Activated CD4-positive, CD25-positive, alpha-beta regulatory T cell (primary cell): ENCODE data around the gene PAFAH1B2.
"Not testable (repeated sequence)": the region's sequence is repeated elsewhere in the genome, so short reads cannot be mapped to it uniquely, and the experiment has no call there.

ENCODE experiments used
- DNase-seq, 4 experiments: peaks; one replicate each; lab custom pipeline; 2025; lab: John Stamatoyannopoulos, UW

Gene PAFAH1B2

DNA sequence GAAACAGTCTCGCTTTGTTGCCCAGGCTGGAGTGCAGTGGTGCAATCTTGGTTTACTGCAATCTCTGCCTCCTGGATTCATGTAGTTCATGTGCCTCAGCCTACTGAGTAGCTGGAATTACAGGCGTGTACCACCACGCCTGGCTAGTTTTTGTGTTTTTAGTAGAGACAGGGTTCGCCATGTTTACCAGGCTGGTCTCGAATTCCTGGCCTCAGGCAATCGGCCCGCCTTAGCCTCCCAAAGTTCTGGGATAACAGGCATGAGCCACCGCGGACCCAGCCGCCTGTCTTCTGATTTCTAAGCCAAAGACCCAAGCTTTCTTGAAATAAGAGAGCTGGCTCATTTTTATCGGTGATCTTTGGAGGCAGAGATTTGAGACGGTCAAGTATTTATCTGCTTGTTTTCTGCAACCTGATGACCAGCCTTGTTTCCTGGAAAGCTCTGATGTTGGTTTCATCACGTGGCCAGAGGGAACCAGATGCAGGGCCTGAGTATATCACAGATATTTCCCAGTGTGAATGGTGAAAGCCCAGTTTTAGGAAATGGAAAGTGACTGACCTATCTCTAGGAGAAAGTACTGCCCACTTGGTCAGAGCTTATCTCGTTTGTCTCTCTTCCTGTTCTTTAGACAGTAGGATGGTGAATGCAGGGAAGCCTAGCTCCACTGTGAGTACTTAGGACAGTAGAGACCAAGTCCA, 28.8 kb downstream of the PAFAH1B2 start:
- no peak for DNase-seq

DNA sequence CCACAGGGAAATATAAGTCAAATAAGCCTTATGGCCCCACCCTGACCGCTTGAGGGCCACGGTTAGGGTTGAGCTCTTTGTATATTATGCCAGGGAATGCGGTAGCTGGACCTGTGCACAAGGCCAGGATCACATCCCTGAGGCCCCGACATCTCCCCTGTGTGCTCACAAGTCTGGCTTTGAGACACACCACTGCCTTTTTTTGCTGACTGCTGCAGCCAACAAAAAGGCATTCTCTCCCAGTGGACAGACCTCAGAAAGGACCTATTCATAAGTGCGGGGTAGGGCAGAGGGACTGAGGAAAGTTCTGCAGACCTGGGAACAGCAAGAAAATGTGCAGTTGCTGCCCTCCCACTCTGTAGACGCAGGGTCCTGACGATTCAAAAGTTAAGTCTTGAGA, 31.0 kb downstream of the PAFAH1B2 start:
- DNase-seq = no peak

DNA sequence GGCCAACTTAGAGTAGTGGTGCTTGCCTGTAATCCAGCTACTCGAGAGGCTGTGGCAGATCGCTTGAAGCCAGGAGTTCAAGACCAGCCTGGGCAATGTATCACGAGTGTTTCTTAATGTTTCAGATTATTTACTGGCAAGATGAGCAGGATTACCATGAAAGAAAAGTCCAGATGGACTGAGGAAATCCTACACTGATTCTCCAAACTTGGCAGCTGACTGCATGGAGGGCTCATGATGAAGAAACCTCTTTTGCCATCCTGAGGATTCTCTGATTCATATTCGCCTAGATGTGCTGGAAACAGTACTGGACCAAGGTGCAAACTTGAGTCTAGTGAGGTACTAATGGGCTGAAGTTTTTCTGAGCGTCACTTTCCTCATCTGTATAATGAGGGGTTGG, 31.7 kb downstream of the PAFAH1B2 start:
- no peak for DNase-seq

DNA sequence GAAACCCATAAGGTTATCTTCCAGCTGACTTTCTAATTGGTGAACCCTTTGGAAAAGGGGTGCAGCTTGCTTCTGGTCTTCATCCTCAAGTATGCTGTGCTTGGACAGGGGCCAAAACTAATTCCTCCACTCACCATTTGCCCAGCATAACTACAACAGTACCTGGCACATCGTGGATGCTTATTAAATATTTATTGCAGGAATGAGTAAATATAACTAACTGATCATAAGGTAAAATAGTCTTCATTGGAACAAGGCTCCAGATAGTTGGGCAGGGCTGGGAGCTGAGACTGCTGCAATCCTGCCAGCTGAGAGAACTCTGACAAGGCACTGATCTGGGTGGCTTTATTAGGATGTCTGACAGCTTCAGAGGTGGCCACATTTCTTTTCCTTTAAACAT, 32.1 kb downstream of the PAFAH1B2 start:
- DNase-seq = no peak

DNA sequence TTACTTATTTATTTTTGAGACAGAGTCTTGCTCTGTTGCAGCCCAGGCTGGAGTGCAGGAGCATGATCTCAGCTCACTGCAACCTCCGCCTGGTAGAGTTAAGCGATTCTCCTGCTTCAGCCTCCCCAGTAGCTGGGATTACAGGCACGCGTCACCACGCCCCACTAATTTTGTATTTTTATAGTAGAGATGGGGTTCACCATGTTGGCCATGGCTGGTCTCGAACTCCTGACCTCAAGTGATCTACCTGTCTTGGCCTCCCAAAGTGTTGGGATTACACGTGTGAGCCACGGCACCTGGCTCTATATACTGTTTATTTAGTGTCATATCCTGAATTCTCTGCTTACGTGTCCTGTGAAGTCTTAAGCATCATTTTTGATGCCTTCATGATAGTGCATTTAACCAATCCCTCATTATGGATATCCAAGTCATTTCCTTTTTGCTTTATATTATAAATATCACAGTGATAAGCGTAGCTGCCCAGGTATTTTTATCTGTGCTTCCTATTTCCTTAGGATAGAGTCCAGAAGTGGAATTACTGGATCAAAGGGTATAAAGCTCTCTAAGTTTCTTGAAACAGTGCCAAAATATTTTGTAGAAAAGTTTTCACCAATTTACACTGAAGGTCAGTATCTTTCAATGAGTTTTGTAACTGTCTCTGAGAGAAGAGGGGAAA, 33.6 kb downstream of the PAFAH1B2 start:
- DNase-seq = no peak

DNA sequence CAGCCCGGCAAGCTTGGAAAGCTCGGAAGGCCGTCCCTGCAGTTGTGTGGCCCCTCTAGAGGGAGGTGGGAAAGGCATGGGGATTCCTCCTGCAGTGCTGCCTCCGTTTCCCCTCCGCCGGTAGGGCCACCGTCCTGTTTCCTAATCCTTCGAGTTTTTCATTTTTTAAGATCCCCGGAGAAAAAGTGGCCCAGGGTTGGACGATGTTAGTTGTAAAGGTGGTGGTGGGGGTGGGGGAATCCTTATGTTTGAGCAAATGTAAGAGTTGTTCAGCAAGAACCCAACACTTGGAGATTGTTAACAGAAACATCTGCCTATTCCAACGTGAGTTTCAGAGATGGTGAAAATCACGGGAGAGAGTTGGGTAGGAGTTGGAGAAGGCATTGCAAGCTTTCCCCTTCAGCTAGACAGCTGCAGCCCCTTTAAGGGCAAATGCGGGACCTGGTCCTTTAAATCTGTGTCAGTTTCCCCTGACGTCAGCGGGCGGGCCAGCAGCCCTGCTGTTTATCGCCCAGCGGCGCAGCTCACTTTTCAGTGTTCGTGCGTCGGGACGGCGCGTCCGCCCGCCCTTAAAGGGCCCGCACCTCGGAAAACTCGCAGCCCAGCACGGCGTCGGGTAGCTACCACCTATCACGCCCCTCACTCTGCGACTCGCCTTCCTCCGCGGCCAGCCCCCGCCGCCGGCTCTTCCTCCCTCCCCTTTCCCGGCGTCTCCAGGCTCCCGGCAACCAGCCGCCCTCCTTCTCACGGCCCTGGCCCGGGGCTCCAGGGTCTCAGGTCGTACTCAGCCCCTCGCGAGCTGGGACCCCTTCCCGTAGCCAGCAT, 34.3 kb downstream of the PAFAH1B2 start, which contains the start of gene SIDT2:
TSS of gene SIDT2 (plus strand) at position 534 of the 825 bp plus-strand sequence. CDS start 521 bp downstream, outside the sequence.
- peak; percentile 65 to 82 (median 76) for DNase-seq

DNA sequence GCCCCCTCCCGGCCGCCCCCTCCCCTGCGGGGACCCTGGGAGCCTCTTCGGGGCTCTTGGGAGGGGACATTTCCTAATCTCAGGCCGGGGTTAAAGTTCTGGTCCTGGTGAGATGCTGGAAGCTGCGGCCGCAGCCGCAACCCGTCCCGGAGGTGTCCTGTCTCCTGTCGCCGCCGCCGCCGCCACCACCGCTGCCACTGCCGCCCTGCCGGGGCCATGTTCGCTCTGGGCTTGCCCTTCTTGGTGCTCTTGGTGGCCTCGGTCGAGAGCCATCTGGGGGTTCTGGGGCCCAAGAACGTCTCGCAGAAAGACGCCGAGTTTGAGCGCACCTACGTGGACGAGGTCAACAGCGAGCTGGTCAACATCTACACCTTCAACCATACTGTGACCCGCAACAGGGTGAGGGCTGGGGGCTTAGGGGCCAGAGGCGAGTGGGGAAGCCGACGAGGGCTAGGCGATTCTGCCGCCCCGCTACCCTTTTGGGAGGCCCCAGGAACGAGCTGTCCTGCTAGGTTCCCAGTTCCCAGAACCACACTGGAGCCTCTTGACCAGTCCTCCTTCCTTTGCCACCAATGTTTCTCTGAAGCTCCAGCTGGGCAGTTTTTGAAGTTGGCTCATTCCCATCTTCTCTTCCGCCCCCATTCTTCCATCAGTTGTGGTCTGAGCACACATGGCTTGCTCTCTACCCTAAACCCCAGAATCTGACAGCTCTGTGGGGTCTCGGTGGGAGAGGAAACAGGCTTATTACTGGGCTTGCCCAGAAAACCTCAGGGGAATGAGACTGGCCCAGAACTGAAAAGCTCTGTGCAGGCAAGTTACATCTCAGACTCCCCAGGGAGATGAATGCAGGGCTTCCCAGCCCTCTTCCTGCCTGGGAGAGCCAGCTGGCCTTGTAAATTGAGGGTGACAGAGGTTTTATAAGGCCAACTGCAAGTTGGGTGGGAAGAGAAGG, 35.2 kb downstream of the PAFAH1B2 start:
- peak in 2 of 4 experiments; percentile 18 to 24 for DNase-seq

DNA sequence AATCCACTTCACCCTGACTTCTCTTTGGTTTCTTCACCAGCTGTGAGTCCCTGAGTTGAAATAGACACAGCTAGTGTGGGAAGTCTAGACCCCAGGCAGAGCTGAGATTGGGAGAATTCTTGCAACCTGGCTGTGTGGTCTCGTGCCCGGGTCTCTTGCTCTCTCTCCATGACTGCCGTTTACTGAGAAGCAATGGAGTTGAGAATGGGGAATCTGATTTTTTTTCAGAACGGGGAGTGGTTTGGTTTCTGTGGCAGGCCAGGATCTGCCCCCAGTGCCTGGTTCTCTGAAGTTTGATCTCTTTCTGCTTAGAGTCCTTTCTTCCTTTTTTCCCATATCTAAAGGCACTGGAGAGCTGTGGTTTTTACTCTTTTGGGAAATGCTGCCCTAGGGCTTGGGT, 35.9 kb downstream of the PAFAH1B2 start:
- DNase-seq = no peak

DNA sequence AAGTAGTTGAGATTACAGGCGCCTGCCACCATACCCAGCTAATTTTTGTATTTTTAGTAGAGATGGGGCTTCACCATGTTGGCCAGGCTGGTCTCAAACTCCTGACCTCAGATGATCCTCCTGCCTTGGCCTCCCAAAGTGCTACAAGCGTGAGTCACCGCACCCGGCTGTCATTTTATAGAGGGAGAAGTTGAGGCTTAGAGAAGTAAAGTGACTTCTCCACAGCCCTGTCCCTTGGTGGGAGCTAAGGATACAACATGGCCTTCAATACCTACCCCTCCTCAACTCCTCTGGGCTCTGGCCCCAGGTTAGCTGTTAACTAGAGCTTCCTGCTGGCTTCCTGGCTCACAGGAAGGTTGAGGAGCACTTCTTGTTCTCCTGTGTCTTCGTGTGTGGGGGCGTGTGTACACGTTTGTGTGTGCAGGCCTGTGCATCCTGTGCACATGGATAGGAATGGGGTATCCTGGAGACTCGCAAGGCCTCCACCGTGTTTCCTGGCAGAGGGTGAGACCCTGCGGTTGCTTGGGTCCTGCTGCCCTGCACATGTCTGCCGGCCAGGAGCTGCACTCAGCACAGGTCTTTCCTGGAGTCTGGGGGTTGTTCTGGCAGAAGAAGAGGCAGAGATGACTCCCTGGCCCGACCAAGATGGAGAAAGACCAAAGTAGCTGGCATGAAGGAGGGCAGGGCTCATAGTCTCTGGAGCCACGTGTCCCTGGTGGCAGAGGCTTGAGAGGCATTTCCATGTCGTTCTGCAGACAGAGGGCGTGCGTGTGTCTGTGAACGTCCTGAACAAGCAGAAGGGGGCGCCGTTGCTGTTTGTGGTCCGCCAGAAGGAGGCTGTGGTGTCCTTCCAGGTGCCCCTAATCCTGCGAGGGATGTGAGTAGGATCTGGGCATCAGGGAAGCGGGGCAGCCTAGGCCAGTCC, 36.8 kb downstream of the PAFAH1B2 start:
- peak in 3 of 4 experiments; percentile 18 to 37 (median 26) for DNase-seq

DNA sequence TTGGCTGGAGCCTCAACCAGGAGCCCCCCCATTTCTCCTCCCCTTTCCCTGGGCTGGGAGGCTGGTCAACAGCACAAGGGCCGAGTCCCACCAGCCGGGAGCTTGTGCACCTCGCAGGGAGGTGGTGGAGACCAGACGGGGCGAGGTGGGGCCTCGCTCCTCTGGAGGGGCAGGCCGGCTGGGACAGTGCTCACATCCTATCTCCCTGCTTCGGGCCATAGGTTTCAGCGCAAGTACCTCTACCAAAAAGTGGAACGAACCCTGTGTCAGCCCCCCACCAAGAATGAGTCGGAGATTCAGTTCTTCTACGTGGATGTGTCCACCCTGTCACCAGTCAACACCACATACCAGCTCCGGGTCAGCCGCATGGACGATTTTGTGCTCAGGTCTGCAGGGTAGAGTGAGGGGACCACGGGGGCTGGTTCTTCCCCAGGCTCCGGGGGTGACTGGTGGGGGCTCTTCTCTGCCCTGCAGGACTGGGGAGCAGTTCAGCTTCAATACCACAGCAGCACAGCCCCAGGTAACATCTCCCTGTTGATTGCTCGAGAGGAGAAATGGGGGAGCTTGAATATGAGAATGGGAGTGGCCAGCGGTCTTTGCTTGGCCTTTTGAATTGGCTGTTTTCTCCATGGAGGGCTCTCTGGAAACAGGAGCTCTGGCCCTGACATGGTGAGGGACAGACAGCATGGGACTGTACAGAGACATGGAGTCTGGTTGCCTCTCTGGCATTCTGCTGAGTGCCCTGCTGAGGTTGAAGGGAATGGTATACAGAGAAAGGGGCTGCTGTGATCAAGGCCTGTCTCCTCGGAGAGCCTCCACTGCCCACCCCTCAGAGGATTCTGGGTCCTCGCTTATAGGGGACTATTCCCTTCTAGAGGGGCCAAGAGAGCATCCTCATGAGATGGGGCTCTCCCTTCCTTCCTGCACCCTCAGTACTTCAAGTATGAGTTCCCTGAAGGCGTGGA, 37.8 kb downstream of the PAFAH1B2 start:
- DNase-seq = no peak

DNA sequence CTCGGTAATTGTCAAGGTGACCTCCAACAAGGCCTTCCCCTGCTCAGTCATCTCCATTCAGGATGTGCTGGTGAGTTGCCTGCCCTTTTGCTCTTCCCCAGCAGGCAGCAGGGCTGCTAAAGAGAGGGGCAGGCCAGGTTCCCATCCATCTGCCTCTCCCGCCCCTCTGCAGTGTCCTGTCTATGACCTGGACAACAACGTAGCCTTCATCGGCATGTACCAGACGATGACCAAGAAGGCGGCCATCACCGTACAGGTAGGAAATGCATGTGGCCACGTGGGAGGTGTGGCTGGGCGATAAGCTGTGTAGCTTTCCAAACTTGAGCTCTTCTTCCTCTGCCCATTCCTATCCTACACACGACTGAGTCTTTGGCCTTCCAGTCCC, 38.5 kb downstream of the PAFAH1B2 start:
- no peak for DNase-seq

DNA sequence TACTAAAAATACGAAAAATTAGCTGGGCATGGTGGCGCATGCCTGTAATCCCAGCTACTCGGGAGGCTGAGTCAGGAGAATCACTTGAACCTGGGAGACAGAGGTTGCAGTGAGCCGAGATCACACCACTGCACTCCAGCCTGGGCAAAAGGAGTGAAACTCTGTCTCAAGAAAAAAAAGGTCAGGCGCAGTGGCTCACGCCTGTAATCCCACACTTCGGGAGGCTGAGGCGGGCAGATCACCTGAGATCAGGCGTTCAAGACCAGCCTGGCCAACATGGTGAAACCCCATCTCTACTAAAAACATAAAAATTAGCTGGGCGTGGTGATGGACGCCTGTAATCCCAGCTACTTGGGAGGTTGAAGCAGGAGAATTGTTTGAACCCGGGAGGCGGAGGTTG, 39.1 kb downstream of the PAFAH1B2 start:
- DNase-seq = not testable (repeated sequence)

DNA sequence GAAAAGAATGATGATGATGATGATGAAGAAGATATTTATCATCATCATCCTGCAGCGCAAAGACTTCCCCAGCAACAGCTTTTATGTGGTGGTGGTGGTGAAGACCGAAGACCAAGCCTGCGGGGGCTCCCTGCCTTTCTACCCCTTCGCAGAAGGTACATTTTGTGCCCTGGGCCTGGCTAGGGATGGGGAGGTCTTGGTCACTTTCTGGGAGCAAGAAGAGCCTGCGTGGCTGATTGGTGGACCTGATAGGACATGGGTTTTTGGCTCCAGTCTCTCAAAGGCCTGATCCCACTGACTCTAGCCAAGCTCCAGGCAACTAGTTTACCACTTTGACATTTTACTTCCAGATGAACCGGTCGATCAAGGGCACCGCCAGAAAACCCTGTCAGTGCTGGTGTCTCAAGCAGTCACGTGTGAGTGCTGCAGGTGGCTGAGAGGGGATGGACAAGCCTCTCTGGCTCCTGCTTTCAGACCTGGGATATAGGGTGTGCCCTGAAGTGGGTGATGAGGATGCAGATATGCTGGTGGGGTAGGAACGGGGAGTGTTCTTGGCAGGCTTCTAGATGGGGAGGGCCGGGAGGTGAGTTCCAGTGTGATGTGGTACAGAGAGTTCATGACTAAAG, 39.8 kb downstream of the PAFAH1B2 start:
- DNase-seq = no peak

DNA sequence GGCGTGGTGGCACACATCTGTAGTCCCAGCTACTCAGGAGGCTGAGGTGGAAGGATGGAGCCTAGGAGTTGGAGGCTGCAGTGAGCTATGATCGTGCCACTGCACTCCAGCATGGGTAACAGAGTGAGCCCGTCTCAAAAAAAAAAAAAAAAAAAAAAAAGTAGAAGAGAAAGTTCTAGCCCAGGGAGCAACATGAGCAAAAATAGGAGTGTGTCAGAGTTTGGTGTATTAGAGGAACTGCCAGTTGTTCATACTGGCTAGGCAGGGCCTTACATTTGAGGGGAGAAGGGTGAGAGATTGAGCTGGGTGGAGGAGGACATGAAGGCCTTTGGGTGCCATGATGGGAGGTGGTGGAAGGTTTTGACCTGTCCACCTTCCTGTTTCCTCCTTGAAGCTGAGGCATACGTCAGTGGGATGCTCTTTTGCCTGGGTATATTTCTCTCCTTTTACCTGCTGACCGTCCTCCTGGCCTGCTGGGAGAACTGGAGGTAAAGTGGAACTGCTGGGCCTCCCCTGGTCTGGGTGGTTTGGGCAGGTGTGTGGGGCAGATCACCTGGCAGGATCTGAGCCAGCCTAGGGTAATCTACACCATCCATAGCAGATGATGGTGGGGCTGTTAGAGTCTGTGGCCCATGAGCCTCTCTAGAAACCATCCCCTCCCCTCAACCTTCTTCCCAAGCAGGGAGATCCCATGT, 41.8 kb downstream of the PAFAH1B2 start:
- no peak for DNase-seq

DNA sequence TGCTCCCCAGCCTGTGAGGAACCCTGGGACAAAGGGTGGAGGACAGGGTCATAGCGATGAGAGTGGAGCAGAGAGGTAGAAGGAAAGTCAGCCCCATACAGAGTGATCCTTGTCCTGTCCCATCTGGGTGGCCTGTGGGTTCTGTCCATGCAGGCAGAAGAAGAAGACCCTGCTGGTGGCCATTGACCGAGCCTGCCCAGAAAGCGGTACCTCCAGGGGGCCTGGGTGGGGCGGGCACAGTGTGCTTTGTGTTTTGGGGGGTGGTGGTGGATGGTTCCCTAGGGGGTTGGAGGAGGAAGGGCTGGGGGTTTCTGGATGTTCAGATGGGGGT, 42.3 kb downstream of the PAFAH1B2 start:
- DNase-seq = no peak

DNA sequence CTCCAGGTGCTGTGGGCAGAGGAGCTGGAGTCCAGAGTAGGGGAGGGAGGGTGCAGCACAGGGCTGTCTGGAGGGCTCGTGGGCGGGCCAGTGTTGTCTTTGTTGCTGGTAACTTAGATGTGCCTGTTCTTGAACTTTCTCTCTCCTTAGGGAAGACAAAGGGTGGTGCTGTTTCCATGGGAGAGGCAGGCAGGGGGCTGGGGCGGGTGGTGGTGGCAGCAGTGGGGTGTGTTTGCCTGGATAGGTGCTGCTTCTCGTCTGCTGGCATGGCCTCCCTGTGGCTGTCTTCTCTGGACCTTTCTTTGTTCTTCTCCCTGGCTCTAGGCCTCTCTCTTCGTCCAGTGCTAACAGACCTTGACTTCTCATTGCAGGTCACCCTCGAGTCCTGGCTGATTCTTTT, 42.9 kb downstream of the PAFAH1B2 start:
- no peak for DNase-seq

DNA sequence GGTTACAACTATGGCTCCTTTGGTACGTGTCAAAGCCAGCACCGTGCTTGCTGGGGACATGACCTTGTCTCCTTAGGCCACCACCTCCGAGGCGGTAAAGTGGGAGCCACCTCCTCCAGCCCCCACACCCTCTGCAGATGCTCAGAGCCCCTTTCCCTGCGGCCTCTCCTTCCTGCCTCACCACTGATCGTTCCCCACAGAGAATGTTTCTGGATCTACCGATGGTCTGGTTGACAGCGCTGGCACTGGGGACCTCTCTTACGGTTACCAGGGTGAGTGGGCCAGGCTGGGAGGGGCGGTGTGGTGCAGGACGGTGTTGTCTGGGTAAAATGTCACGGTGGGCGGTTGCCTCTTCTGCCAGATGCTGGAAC, 43.3 kb downstream of the PAFAH1B2 start:
- DNase-seq = no peak

DNA sequence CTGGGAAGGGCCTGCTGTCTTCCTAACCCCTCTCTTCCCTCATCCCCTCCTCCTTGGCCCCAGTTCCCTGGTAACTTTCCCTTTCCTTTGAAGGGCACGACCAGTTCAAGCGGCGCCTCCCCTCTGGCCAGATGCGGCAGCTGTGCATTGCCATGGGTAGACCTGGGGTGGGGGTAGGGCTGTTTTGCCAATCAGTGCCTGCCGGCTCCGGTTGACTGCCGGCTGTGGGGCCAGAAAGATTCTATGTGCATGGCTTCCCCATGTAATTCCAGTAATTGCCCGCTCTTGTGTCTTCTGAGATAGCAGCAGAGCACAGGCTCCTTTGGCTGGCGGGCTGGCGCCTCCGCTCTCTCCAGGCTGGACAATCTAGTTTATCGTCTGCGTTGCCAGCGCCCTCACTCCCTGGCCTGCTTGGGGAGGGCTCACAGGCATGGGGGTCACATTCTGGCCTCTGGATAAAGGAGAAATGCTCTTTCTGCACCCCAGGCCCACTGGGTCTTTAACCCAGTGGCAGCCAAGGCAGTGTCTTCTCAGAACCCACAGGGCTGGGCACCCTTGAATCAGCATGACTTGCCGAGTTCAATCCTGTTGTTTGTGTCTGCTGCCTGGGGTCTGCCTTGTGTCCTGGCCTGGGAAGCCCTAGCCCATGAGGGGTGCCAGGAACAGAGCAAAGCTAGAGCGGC, 43.9 kb downstream of the PAFAH1B2 start:
- no peak for DNase-seq
